Muscle of arm (tissue), 12 donors: ENCODE results near the gene CYP1A1. TPM values are rescaled to one million over a fixed set of nuclear protein-coding genes. Genes with fewer than 3 reads are reported as not detected.
A peak's percentile ranks its signal among the peaks of the same experiment; 100 is the strongest.
"Not testable (repeated sequence)": the region's sequence is repeated elsewhere in the genome, so short reads cannot be mapped to it uniquely, and the experiment has no call there.

ENCODE experiments used
- DNase-seq: peaks from one replicate; pipeline ENCODE4 v3.0.0-alpha.2; 2013
- polyA plus RNA-seq, 12 donors: library from polyadenylated mRNA; unstranded; fragments of 120-200 nt; gene quantifications; one replicate each; pipeline ENCODE4 v1.2.1, GENCODE V29; 2013; ENCODE audit not compliant: insufficient read length in 12 of 12

The CYP1A1 gene
- polyA plus RNA-seq, 12 donors: 0.12 to 2.0 (median 0.78) TPM; not detected in 8

DNA sequence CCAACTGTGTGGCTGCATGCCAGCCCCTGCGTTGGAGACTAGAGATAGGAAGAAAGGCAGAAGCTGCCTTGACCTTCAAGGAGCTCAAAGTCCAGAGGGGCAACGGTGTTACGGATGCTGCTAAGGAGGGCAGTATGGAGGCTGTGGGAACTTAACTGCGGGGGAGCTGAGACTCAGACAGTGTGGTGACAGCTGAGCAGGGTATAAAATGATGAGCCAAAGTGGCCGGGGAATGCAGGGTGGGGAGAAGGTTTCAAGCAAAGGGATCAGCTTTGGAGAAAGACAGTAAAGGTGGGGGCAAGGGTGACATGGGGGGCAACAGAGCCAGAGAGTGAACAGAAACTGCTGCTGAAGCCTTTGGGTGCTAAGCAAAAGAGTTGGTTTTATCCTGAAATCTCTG is 17.1 kb upstream of the CYP1A1 start:
- DNase-seq: no peak

GRCh38 chr15:74738239-74738638 is 12.9 kb upstream of the CYP1A1 start:
- not testable (repeated sequence) for DNase-seq

GRCh38 chr15:74735305-74735704 is 10.0 kb upstream of the CYP1A1 start:
- DNase-seq: no peak

DNA sequence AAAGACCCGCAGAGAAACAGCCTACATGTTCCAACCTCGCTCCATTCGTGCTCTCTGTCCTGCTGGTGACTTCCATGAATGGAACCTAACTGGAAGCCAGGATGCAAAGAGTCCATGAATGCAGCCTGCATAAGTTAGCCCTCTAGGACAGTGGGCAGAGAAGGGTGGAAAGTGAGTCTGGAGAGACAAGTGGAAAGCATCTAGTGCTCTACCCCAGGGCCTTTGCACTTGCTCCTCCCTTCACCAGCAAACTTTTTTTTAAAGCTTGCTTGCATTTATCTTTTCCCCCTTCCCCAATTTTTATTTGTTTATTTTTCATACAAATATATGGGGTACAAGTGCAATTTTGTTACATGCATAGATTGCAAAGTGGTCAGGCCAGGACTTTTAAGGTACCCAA is 7.9 kb upstream of the CYP1A1 start:
- no peak for DNase-seq

DNA sequence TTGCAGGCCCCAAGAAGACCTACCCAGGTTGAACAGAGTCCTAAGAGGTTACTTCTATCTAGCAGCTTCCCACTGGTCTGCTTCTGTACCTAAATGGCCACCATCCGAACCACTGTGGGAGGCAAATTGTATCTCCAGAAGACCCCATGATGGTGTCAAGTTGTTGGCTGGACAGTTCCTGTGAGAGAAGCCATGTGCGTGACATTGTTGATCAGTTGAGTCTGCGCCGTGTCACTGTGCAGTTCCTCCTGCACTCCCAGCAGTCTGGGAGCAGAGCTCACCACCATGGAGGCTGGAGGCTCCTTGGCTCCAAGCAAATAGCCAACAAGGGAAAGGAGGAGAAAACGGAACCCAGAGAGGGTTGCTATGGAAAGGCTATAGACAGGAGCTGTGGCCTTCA is 7.5 kb upstream of the CYP1A1 start:
- no peak for DNase-seq

GRCh38 chr15:74730619-74731316 is 5.4 kb upstream of the CYP1A1 start:
- DNase-seq: no peak

- DNase-seq: not testable (repeated sequence)
These were observed 4.0 kb upstream of the CYP1A1 start for GRCh38 chr15:74729372-74729771.

- DNase-seq: not testable (repeated sequence)
These were observed 3.4 kb upstream of the CYP1A1 start for GRCh38 chr15:74728699-74729098.

DNA sequence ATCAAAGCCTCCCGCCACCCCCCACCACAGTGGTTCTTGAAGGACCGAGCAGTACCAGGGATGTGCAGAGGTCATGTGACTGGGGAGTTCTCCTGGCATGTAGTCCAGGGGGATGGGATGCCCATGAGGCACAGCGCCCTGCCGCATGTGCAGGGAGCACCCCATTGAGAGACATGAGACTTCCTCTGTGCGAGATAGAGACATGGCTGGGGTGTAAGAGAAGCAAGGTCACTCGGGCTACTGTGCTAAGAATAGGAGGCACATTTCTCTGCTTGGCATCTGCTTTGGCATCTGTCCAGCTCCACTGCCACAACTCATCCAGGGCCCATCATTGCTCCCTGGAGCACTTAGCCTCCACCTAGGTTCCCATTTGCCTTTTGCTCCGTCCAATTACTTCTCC is 2.4 kb upstream of the CYP1A1 start:
- no peak for DNase-seq

DNA sequence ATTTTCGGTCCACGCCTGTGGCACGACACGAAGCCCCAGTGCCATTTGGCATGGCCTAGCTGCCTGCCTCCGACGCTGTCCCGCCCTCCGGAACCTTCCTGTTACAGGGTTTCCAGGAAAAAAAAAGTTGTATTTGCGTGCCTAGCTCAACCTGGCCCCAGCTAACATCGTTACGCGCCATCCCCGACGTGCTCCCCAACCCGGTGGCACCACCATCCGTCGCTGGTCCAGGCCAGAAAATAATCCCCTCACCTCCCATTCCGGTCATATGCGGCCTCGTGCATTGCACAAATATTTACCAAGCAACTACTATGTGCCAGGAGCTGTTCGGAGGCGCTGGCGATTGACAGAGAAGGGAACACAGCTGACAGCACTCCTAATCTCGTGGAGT is 1.4 kb upstream of the CYP1A1 start:
- DNase-seq: no peak

GRCh38 chr15:74725845-74726773 is 781 bp upstream of the CYP1A1 start:
- DNase-seq: no peak

DNA sequence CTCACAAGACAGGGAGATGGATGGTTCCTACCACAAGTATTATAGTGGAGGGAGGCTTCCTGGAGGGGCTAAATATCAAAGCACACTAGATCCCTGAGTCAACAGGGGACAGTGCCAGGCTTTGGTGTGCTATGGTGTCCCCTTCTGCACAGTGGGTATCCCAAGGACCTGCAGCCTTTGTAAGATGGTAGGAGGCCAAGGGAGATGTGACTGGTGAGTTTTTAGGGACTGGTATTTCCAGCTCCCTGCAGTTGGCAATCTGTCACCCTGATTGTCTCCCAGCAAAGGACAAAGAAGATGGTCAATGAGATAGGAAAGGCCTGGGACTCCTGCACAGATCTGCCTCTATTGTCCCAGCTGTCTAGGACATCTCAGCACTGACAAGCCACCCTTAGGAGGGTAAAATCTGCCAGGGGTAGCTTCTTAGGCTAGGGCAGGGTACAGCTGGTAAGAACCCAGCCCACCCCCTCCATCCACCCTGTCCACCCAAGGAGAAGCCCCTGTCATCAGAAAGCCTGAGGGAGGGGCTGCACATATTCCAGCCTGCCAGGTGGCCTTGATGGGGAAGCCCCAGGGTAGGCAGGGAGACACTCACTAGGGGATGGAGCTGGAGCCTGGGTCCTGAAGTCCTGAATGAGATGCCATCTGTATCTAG is 631 bp downstream of the CYP1A1 start:
- no peak for DNase-seq

GRCh38 chr15:74723754-74724334 is 1.5 kb downstream of the CYP1A1 start:
- DNase-seq: peak; percentile 33

DNA sequence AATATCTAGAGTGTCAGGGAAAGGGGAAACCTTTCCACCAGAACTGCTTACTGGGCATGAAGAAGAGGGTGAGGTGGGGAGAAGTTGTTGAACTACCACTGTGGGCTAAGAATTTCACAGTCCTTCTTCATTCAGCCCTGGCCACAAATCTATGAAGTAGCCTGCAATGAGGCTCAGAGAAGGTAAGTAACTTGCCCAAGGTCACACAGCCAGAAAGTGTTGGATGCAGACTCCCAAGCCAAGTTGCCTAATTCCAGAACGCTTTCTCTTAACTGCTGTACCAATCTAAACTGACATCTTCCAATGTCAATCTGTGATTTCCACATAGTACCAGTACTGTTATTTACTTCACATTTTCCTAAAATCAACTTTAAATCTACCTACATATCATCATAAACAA is 2.1 kb downstream of the CYP1A1 start:
- DNase-seq: no peak

DNA sequence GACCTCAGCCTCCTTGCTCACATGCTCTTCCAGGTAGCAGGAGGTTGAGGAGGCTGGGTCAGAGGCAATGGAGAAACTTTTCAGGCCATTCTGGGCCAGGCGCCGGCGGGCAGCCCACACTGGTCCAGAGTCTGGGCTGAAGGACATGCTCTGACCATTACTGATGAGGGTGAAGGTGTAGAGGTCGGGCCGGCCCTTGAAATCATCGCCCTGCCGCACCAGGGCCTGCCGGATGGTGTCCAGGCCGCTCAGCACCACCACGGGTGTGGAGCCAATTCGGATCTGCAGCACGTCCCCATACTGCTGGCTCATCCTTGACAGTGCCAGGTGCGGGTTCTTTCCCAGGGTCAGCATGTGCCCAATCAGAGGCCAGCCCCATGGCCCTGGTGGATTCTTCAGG is 2.7 kb downstream of the CYP1A1 start:
- DNase-seq: no peak

DNA sequence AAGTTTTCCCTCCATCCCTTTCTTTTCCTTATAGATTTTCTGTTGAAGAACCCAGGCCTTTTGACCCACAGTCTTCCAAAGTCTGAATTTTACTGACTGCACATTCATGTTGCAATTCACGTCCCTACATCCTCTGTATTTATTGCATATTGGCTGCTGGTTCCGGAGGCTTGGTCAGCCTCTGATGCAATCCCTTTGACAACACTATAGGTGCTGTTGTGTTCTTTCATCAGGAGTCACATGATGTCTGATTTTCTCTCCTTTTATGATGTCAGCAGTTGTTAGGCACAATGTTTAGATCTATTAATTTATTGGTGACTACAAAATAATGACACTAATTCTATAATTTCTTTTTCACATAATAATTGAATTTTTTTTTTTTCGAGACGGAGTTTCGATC is 8.7 kb downstream of the CYP1A1 start:
- no peak for DNase-seq

DNA sequence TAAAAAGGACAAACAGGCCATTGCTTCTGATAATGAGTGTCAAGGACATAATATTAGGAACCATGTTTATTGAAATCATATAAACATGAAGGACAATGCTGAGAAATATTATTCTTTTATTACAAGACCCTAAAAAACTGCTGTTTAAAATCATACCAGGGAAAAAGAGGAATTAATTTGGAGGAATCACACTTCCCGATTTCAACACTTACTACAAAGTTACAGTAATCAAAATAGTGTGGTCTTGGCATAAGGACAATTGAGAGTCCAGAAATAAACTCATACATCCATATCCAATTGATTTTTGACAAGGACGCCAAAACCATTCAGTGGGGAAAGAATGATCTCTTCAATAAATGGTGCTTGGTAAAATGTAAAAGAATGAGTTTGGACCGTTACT is 13.0 kb downstream of the CYP1A1 start:
- DNase-seq: no peak

GRCh38 chr15:74710319-74711094 is 14.8 kb downstream of the CYP1A1 start:
- DNase-seq: no peak

- no peak for DNase-seq
These were observed 15.4 kb downstream of the CYP1A1 start for GRCh38 chr15:74709892-74710291.

GRCh38 chr15:74709011-74709410 is 16.3 kb downstream of the CYP1A1 start:
- no peak for DNase-seq

GRCh38 chr15:74696808-74697207 is 28.5 kb downstream of the CYP1A1 start:
- no peak for DNase-seq

DNA sequence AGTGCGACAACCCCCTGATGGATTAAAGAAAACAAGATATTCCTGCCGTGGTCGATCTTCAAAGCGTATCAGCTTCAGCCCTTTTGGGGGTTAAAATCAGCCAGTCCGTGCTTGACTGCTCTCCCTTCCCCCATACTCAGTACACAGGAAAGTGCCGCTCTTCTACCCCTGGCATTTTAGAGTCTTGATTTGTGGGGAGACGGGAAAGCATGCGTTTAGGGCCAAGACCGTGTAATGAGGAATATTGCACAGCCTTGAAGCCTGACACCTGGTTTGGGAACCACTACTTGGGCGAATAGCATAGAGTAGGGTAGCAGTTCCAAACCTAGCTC is 29.0 kb downstream of the CYP1A1 start:
- DNase-seq: no peak
